ENCODE measurements around the gene ATP7B. TPM values are rescaled to one million over a fixed set of nuclear protein-coding genes. Genes with fewer than 3 reads are reported as not detected.
"Not testable (repeated sequence)": the region's sequence is repeated elsewhere in the genome, so short reads cannot be mapped to it uniquely, and the experiment has no call there.

The ATP7B gene
- total and polyA plus RNA-seq, 4 donors: 0.75 to 9.8 (median 6.4) TPM

- H3K9me3 ChIP-seq (ENCODE audit: control insufficient read depth, low read length): peaks cover 2% of the 10 kb centered on the region
- intact Hi-C loops (cut with DNase I): no loop called here
- H3K4me1 ChIP-seq (ENCODE audit: control insufficient read depth in 1 of 2, insufficient read depth in 2 of 2, low read length in 2 of 2): no peaks in the 10 kb centered on the region
- ATAC-seq (ENCODE audit: low FRiP score) (no peak), DNase-seq (no peak)
- no peak overlapping the region for H3K4me3 ChIP-seq (ENCODE audit: low read length in 2 of 2)
- H3K27me3 ChIP-seq (ENCODE audit: control insufficient read depth in 1 of 2, insufficient read depth in 2 of 2, low read length in 1 of 2): no peaks in the 10 kb centered on the region
- peaks cover 0 to 4% of the 10 kb centered on the region in 2 donors for H3K36me3 ChIP-seq (ENCODE audit: control insufficient read depth in 1 of 2, insufficient read depth in 2 of 2, low read length in 1 of 2)
- WGBS, 2 donors: 87 to 93% methylated on average over 2 of the region's 2 CpGs
- no peak overlapping the region for H3K27ac ChIP-seq (ENCODE audit: low read depth in 1 of 2, low read length in 2 of 2)
Observed at GRCh38 chr13:52033039-52033438, 21.8 kb upstream of the ATP7B start.

DNA sequence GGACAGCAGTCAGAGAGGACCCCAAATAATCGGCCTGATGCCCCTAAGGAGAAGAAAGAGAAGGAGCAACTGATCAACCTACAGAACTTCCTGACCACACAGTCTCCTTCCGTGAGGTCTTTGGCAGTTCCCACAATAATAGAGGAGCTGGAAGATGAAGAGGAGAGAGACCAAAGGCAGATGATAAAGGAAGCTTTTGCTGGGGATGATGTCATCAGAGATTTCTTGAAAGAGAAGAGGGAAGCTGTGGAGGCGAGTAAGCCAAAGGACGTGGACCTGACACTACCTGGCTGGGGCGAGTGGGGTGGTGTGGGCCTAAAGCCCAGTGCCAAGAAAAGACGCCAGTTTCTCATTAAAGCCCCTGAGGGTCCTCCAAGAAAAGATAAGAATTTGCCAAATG lies 19.2 kb upstream of the ATP7B start:
- H3K36me3 ChIP-seq (ENCODE audit: control insufficient read depth in 1 of 2, insufficient read depth in 2 of 2, low read length in 1 of 2); H3K4me3 ChIP-seq (ENCODE audit: low read length in 2 of 2); H3K27me3 ChIP-seq (ENCODE audit: control insufficient read depth in 1 of 2, insufficient read depth in 2 of 2, low read length in 1 of 2); intact Hi-C loops (cut with DNase I); ATAC-seq (ENCODE audit: low FRiP score); H3K9me3 ChIP-seq (ENCODE audit: control insufficient read depth, low read length); H3K27ac ChIP-seq (ENCODE audit: low read depth in 1 of 2, low read length in 2 of 2); H3K4me1 ChIP-seq (ENCODE audit: control insufficient read depth in 1 of 2, insufficient read depth in 2 of 2, low read length in 2 of 2); DNase-seq: not testable (repeated sequence)
- WGBS, 2 donors: 96% methylated on average over 6 of the region's 6 CpGs

GRCh38 chr13:52029569-52029968 lies 18.3 kb upstream of the ATP7B start:
- H3K36me3 ChIP-seq (ENCODE audit: control insufficient read depth in 1 of 2, insufficient read depth in 2 of 2, low read length in 1 of 2): peaks cover 0 to 6% of the 10 kb centered on the region in 2 donors
- DNase-seq (no peak), ATAC-seq (ENCODE audit: low FRiP score) (no peak)
- no peaks in the 10 kb centered on the region for H3K27me3 ChIP-seq (ENCODE audit: control insufficient read depth in 1 of 2, insufficient read depth in 2 of 2, low read length in 1 of 2)
- peaks cover 5% of the 10 kb centered on the region for H3K9me3 ChIP-seq (ENCODE audit: control insufficient read depth, low read length)
- H3K4me1 ChIP-seq (ENCODE audit: control insufficient read depth in 1 of 2, insufficient read depth in 2 of 2, low read length in 2 of 2): peaks cover 0 to 2% of the 10 kb centered on the region in 2 donors
- H3K27ac ChIP-seq (ENCODE audit: low read depth in 1 of 2, low read length in 2 of 2): no peak overlapping the region
- intact Hi-C loops (cut with DNase I): no loop called here
- WGBS, 2 donors: 80 to 99% methylated on average over 4 of the region's 4 CpGs
- H3K4me3 ChIP-seq (ENCODE audit: low read length in 2 of 2): no peak overlapping the region

DNA sequence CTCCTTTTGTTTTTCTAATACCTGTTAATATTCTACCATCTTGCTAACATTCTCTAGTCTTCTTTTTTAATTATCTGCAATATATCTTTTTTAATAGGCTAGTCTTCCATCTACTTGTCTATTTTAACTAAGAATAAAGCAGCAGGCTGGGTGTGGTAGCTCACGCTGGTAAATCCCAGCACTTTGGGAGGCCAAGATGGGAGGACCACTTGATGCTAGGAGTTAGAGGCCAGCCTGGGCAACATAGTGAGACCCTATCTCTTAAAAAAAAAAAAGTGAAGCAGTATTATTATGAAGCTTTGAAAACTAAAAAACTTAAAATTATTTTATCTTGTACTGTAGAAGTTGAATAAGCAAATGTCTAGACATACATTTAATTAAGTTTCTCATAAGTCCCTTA lies 16.6 kb upstream of the ATP7B start:
- intact Hi-C loops (cut with DNase I): no loop called here
- Histone ChIP-seq H3K9me3 (ENCODE audit: control insufficient read depth, low read length) (peaks cover 5% of the 10 kb centered on the region), H3K27ac (ENCODE audit: low read depth in 1 of 2, low read length in 2 of 2) (no peak overlapping the region), H3K36me3 (ENCODE audit: control insufficient read depth in 1 of 2, insufficient read depth in 2 of 2, low read length in 1 of 2) (peaks cover 2 to 6% of the 10 kb centered on the region in 2 donors), H3K4me3 (ENCODE audit: low read length in 2 of 2) (no peak overlapping the region), H3K4me1 (ENCODE audit: control insufficient read depth in 1 of 2, insufficient read depth in 2 of 2, low read length in 2 of 2) (peaks cover 0 to 2% of the 10 kb centered on the region in 2 donors), H3K27me3 (ENCODE audit: control insufficient read depth in 1 of 2, insufficient read depth in 2 of 2, low read length in 1 of 2) (no peaks in the 10 kb centered on the region)
- DNase-seq (no peak), ATAC-seq (ENCODE audit: low FRiP score) (no peak)
- WGBS, 2 donors: 98 to 100% methylated on average over 1 of the region's 1 CpG

GRCh38 chr13:52026246-52026626 lies 15.0 kb upstream of the ATP7B start:
- ATAC-seq (ENCODE audit: low FRiP score) (no peak), DNase-seq (no peak)
- Histone ChIP-seq H3K27me3 (ENCODE audit: control insufficient read depth in 1 of 2, insufficient read depth in 2 of 2, low read length in 1 of 2) (no peaks in the 10 kb centered on the region), H3K4me3 (ENCODE audit: low read length in 2 of 2) (no peak overlapping the region), H3K27ac (ENCODE audit: low read depth in 1 of 2, low read length in 2 of 2) (no peak overlapping the region), H3K36me3 (ENCODE audit: control insufficient read depth in 1 of 2, insufficient read depth in 2 of 2, low read length in 1 of 2) (peaks cover 2 to 6% of the 10 kb centered on the region in 2 donors), H3K9me3 (ENCODE audit: control insufficient read depth, low read length) (peaks cover 5% of the 10 kb centered on the region), H3K4me1 (ENCODE audit: control insufficient read depth in 1 of 2, insufficient read depth in 2 of 2, low read length in 2 of 2) (peaks cover 0 to 2% of the 10 kb centered on the region in 2 donors)
- 95 to 97% methylated on average over 3 of the region's 3 CpGs for WGBS, 2 donors
- intact Hi-C loops (cut with DNase I): no loop called here

GRCh38 chr13:52025475-52026245 lies 14.4 kb upstream of the ATP7B start:
- H3K4me1 ChIP-seq (ENCODE audit: control insufficient read depth in 1 of 2, insufficient read depth in 2 of 2, low read length in 2 of 2): peaks cover 0 to 2% of the 10 kb centered on the region in 2 donors
- DNase-seq (no peak), ATAC-seq (ENCODE audit: low FRiP score) (peak; percentile 19)
- intact Hi-C loops (cut with DNase I): no loop called here
- no peaks in the 10 kb centered on the region for H3K27me3 ChIP-seq (ENCODE audit: control insufficient read depth in 1 of 2, insufficient read depth in 2 of 2, low read length in 1 of 2)
- no peak overlapping the region for H3K4me3 ChIP-seq (ENCODE audit: low read length in 2 of 2)
- H3K36me3 ChIP-seq (ENCODE audit: control insufficient read depth in 1 of 2, insufficient read depth in 2 of 2, low read length in 1 of 2): peaks cover 3 to 7% of the 10 kb centered on the region in 2 donors
- H3K9me3 ChIP-seq (ENCODE audit: control insufficient read depth, low read length): peaks cover 5% of the 10 kb centered on the region
- WGBS, 2 donors: 96 to 97% methylated on average over 8 of the region's 8 CpGs
- H3K27ac ChIP-seq (ENCODE audit: low read depth in 1 of 2, low read length in 2 of 2): no peak overlapping the region

- 98% methylated on average over 3 of the region's 3 CpGs for WGBS, 2 donors
- intact Hi-C loops (cut with DNase I): no loop called here
- H3K4me3 ChIP-seq (ENCODE audit: low read length in 2 of 2): no peak within 1 kb of the TSS
- peaks cover 7 to 9% of the 10 kb centered on the region in 2 donors for H3K36me3 ChIP-seq (ENCODE audit: control insufficient read depth in 1 of 2, insufficient read depth in 2 of 2, low read length in 1 of 2)
- H3K4me1 ChIP-seq (ENCODE audit: control insufficient read depth in 1 of 2, insufficient read depth in 2 of 2, low read length in 2 of 2): peaks cover 0 to 2% of the 10 kb centered on the region in 2 donors
- peaks cover 3% of the 10 kb centered on the region for H3K9me3 ChIP-seq (ENCODE audit: control insufficient read depth, low read length)
- DNase-seq (no peak), ATAC-seq (ENCODE audit: low FRiP score) (no peak)
- no peaks in the 10 kb centered on the region for H3K27me3 ChIP-seq (ENCODE audit: control insufficient read depth in 1 of 2, insufficient read depth in 2 of 2, low read length in 1 of 2)
- H3K27ac ChIP-seq (ENCODE audit: low read depth in 1 of 2, low read length in 2 of 2): no peak within 1 kb of the TSS
Observed at GRCh38 chr13:52024481-52024880, 13.2 kb upstream of the ATP7B start, which contains the start of gene UTP14C. UTP14C (plus strand) TSS chr13:52024691; CDS start chr13:52028805, 4,114 bp downstream.

DNA sequence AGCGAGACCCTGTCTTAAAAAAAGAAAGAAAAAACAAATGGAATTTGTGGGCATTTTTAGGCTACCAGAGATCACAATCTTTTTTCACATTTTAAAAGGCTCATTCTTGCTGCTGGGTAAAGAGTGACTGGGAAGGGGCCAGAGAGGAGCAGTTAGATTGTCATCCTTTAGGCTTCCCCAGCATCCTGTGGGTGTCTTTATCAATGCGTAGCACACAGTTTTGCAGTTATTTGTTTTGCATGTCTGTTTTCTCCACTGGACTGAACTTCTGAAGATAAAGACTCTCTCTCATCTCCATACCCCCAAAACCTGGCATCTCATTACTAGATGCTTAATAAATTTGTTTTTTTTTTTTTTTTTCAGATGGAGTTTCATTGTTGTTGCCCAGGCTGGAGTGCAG lies 11.1 kb upstream of the ATP7B start:
- Histone ChIP-seq H3K36me3 (ENCODE audit: control insufficient read depth in 1 of 2, insufficient read depth in 2 of 2, low read length in 1 of 2) (peaks cover 3 to 9% of the 10 kb centered on the region in 2 donors), H3K4me3 (ENCODE audit: low read length in 2 of 2) (no peak overlapping the region)
- WGBS, 2 donors: 98 to 99% methylated on average over 2 of the region's 2 CpGs

GRCh38 chr13:52020191-52020590 lies 8.9 kb upstream of the ATP7B start:
- H3K4me1 ChIP-seq (ENCODE audit: control insufficient read depth in 1 of 2, insufficient read depth in 2 of 2, low read length in 2 of 2): peaks cover under 1 to 1% of the 10 kb centered on the region in 2 donors
- H3K9me3 ChIP-seq (ENCODE audit: control insufficient read depth, low read length): no peaks in the 10 kb centered on the region
- H3K27me3 ChIP-seq (ENCODE audit: control insufficient read depth in 1 of 2, insufficient read depth in 2 of 2, low read length in 1 of 2): no peaks in the 10 kb centered on the region
- WGBS, 2 donors: 93% methylated on average over 3 of the region's 3 CpGs
- H3K27ac ChIP-seq (ENCODE audit: low read depth in 1 of 2, low read length in 2 of 2): no peak overlapping the region
- intact Hi-C loops (cut with DNase I): no loop called here
- H3K36me3 ChIP-seq (ENCODE audit: control insufficient read depth in 1 of 2, insufficient read depth in 2 of 2, low read length in 1 of 2): peaks cover 1 to 9% of the 10 kb centered on the region in 2 donors
- ATAC-seq (ENCODE audit: low FRiP score): no peak
- DNase-seq: no peak
- no peak overlapping the region for H3K4me3 ChIP-seq (ENCODE audit: low read length in 2 of 2)

More for the DNA sequence above, 11.1 kb upstream of the ATP7B start:
- Histone ChIP-seq H3K27me3 (ENCODE audit: control insufficient read depth in 1 of 2, insufficient read depth in 2 of 2, low read length in 1 of 2) (no peaks in the 10 kb centered on the region), H3K27ac (ENCODE audit: low read depth in 1 of 2, low read length in 2 of 2) (no peak overlapping the region), H3K9me3 (ENCODE audit: control insufficient read depth, low read length) (peaks cover 3% of the 10 kb centered on the region), H3K4me1 (ENCODE audit: control insufficient read depth in 1 of 2, insufficient read depth in 2 of 2, low read length in 2 of 2) (peaks cover 1 to 2% of the 10 kb centered on the region in 2 donors)
- ATAC-seq (ENCODE audit: low FRiP score) (no peak), DNase-seq (no peak)
- intact Hi-C loops (cut with DNase I): no loop called here
